ENCODE data around the gene EIF4E3.
A peak's percentile ranks its signal among the peaks of the same experiment; 100 is the strongest.

EIF4E3 gene

DNA sequence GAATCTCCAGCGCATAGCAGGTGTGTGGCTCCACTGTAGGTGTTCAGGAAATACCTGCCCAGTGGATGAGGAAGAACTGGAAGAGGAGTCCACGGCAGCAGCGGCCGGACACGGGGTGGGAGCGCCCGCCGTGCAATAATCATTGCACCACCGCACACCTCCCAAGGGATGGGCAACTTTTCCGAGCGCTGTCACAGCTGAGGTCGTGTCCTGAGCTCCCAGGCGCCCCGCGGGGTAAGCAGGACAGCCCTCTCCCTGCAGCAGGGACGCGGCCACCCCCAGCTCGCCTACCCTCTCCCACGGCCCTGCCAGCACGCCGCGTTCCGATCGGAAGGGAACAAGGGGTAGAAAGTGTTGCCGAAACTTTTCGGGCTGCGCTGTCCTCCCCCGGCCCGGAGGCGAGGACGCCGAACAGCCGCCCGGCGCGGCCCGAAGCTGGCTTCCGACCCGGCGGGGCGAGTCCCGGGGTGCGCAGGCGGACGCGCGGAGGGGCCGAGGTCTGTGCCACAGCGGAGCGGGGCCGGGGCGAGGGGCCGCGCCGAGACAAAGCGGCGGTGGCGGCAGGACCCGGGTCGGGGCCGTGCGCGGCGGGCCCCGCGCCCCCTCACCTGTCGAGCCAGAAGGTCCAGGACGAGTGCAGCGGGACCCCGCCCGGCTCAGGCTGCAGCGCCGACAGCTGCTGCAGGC lies 475 bp downstream of the EIF4E3 start:
- peaks cover 0 to 2% (median 0%) of the 10 kb centered on the region in 5 donors for H3K36me3 ChIP-seq (ENCODE audit: control insufficient read depth in 5 of 5, insufficient read depth in 5 of 5, low read length in 5 of 5)
- peaks cover 6 to 33% (median 22%) of the 10 kb centered on the region in 5 donors for H3K4me1 ChIP-seq (ENCODE audit: control insufficient read depth in 5 of 5, insufficient read depth in 5 of 5, low read length in 5 of 5)
- no peaks in the 10 kb centered on the region for H3K9me3 ChIP-seq (ENCODE audit: control insufficient read depth in 5 of 5, low read length in 5 of 5)
- H3K4me3 ChIP-seq (ENCODE audit: low read depth in 1 of 5, low read length in 5 of 5), result peak overlapping the region; percentile 63 to 94 (median 81)
- H3K27ac ChIP-seq (ENCODE audit: low read depth, low read length), result peak overlapping the region; percentile 50
- no peaks in the 10 kb centered on the region for H3K27me3 ChIP-seq (ENCODE audit: control insufficient read depth in 5 of 5, insufficient read depth in 4 of 5, low read length in 5 of 5)
- peak overlapping the region in 4 of 5 donors; percentile 29 to 86 (median 80) for H3K9ac ChIP-seq (ENCODE audit: low read length in 5 of 5)

DNA sequence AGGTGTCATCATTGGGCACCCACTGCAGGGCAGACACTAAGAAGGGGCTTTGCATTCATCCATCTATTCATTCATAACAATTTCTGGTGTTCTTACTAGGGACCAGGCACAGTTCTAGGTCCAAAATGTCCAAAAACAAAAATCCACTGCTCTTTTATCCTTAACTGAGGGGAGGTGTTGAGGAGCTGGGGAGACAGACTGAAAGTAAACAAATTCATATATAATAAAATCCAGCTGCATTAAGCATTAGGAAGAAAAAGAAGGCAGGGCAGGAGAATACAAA lies 1.1 kb downstream of the EIF4E3 start:
- peaks cover 0 to 2% (median 0%) of the 10 kb centered on the region in 5 donors for H3K36me3 ChIP-seq (ENCODE audit: control insufficient read depth in 5 of 5, insufficient read depth in 5 of 5, low read length in 5 of 5)
- no peaks in the 10 kb centered on the region for H3K27me3 ChIP-seq (ENCODE audit: control insufficient read depth in 5 of 5, insufficient read depth in 4 of 5, low read length in 5 of 5)
- H3K4me3 ChIP-seq (ENCODE audit: low read depth in 1 of 5, low read length in 5 of 5), result peak overlapping the region; percentile 63 to 94 (median 81)
- H3K9me3 ChIP-seq (ENCODE audit: control insufficient read depth in 5 of 5, low read length in 5 of 5), result no peaks in the 10 kb centered on the region
- peak overlapping the region; percentile 50 for H3K27ac ChIP-seq (ENCODE audit: low read depth, low read length)
- H3K9ac ChIP-seq (ENCODE audit: low read length in 5 of 5), result peak overlapping the region in 4 of 5 donors; percentile 29 to 86 (median 80)
- peaks cover 6 to 27% (median 22%) of the 10 kb centered on the region in 5 donors for H3K4me1 ChIP-seq (ENCODE audit: control insufficient read depth in 5 of 5, insufficient read depth in 5 of 5, low read length in 5 of 5)

DNA sequence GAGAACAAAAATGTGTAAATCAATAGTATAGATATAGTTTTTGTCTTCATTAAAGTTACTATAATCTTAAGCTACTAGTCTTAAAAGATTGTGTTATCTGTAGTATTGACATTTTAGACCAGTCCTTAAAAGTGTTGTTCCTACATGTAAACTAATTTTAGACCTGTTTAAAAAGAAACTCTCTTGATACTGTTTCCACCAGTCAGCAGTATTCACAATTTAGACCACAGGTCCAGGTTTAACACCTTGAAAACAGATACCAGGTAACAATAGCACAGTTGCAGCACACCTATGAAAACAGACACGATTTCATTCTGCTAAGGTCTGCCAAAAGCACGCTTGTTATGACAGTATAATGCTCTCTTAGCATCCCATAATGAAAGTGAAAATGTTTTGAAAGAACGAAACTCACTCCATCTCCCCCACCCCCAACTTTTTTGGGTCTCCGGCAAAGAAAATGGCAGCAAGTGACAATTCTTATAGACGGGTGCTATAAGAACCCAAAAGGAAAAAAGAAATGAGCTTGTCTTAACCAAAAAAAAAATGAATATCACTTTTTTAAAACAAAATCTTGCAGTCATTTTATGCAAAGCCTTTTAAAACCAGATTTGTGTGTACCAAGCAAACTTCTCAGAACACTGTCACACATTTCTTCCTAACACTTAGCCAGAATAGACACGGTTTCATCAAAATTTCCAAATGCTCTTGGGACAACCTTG lies 1.6 kb downstream of the EIF4E3 start:
- peaks cover 6 to 25% (median 22%) of the 10 kb centered on the region in 5 donors for H3K4me1 ChIP-seq (ENCODE audit: control insufficient read depth in 5 of 5, insufficient read depth in 5 of 5, low read length in 5 of 5)
- H3K27ac ChIP-seq (ENCODE audit: low read depth, low read length), result no peak overlapping the region
- H3K27me3 ChIP-seq (ENCODE audit: control insufficient read depth in 5 of 5, insufficient read depth in 4 of 5, low read length in 5 of 5), result no peaks in the 10 kb centered on the region
- peak overlapping the region in 3 of 5 donors; percentile 29 to 83 (median 78) for H3K9ac ChIP-seq (ENCODE audit: low read length in 5 of 5)
- no peaks in the 10 kb centered on the region for H3K9me3 ChIP-seq (ENCODE audit: control insufficient read depth in 5 of 5, low read length in 5 of 5)
- H3K36me3 ChIP-seq (ENCODE audit: control insufficient read depth in 5 of 5, insufficient read depth in 5 of 5, low read length in 5 of 5), result peaks cover 0 to 2% (median 0%) of the 10 kb centered on the region in 5 donors
- peak overlapping the region; percentile 63 to 94 (median 81) for H3K4me3 ChIP-seq (ENCODE audit: low read depth in 1 of 5, low read length in 5 of 5)

DNA sequence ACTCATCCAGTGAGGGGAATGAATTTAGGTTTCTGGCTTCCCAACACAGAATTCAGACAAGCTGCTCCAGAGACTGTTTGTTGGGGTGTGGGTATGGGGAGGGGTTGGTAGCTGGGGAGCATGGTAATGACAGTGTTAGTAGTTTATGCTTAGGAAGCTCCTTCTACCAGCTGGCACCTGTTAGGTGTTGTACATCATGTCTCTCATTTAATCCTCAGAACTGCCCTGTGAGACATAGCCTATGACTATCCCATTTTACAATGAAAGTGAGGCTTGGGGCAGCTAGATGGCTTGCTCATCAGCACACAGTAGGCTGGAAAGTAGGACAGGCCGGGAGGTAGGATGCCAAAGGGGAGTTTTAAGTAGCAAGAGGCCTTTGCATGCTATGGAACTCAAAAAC lies 2.5 kb downstream of the EIF4E3 start:
- peaks cover 0 to 2% (median 0%) of the 10 kb centered on the region in 5 donors for H3K36me3 ChIP-seq (ENCODE audit: control insufficient read depth in 5 of 5, insufficient read depth in 5 of 5, low read length in 5 of 5)
- H3K27me3 ChIP-seq (ENCODE audit: control insufficient read depth in 5 of 5, insufficient read depth in 4 of 5, low read length in 5 of 5), result no peaks in the 10 kb centered on the region
- no peak overlapping the region for H3K4me3 ChIP-seq (ENCODE audit: low read depth in 1 of 5, low read length in 5 of 5)
- no peak overlapping the region for H3K27ac ChIP-seq (ENCODE audit: low read depth, low read length)
- H3K9ac ChIP-seq (ENCODE audit: low read length in 5 of 5), result no peak overlapping the region
- peaks cover 7 to 25% (median 22%) of the 10 kb centered on the region in 5 donors for H3K4me1 ChIP-seq (ENCODE audit: control insufficient read depth in 5 of 5, insufficient read depth in 5 of 5, low read length in 5 of 5)
- no peaks in the 10 kb centered on the region for H3K9me3 ChIP-seq (ENCODE audit: control insufficient read depth in 5 of 5, low read length in 5 of 5)

DNA sequence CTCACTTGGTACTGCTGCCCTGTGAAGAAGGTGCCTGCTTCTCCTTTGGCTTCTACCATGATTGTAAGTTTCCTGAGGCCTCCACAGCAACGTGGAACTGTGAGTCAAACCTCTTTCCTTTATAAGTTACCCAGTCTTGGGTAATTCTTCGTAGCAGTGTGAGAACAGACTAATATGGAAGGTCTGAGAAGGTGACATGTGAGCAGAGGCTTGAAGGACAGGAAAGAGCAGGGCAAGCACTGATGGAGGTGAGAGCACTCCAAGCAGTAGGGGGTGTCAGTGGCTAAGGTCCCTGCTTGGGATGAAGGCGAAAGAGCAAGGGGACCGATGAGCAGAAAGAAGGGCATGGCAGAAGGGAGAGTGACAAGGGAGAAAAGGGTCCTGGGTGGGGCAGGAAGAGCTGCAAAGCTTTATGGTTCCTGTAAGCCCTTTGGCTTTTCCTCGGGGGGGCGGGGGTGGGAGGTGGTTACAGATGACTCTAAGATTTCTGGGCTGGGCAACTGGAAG lies 3.5 kb downstream of the EIF4E3 start:
- Histone ChIP-seq H3K9me3 (ENCODE audit: control insufficient read depth in 5 of 5, low read length in 5 of 5) (no peaks in the 10 kb centered on the region), H3K27me3 (ENCODE audit: control insufficient read depth in 5 of 5, insufficient read depth in 4 of 5, low read length in 5 of 5) (no peaks in the 10 kb centered on the region), H3K9ac (ENCODE audit: low read length in 5 of 5) (peak overlapping the region in 1 of 5 donors; percentile 1), H3K4me1 (ENCODE audit: control insufficient read depth in 5 of 5, insufficient read depth in 5 of 5, low read length in 5 of 5) (peaks cover 7 to 25% (median 22%) of the 10 kb centered on the region in 5 donors), H3K27ac (ENCODE audit: low read depth, low read length) (no peak overlapping the region), H3K4me3 (ENCODE audit: low read depth in 1 of 5, low read length in 5 of 5) (no peak overlapping the region), H3K36me3 (ENCODE audit: control insufficient read depth in 5 of 5, insufficient read depth in 5 of 5, low read length in 5 of 5) (peaks cover 0 to 2% (median 0%) of the 10 kb centered on the region in 5 donors)

DNA sequence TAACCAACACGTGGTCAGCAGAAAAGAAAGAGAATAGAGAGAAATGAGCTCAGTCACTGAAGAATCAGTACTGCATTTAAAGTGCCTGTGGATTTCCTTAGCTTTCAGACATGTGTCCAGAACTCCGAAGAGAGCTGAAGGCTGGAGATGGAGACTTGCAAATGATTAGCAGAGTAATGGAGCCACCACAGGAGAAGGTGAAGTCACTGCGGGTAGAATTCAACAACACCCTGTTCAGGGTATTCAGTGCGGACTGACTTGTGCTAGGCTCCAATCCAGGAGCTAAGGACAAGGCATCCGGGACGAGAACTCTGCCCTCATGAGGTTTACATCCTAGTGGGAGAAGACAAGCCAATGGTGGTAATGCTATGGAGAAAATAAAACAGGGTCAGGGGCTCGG lies 4.2 kb downstream of the EIF4E3 start:
- peaks cover 0 to 2% (median 0%) of the 10 kb centered on the region in 5 donors for H3K36me3 ChIP-seq (ENCODE audit: control insufficient read depth in 5 of 5, insufficient read depth in 5 of 5, low read length in 5 of 5)
- H3K27ac ChIP-seq (ENCODE audit: low read depth, low read length), result no peak overlapping the region
- H3K9me3 ChIP-seq (ENCODE audit: control insufficient read depth in 5 of 5, low read length in 5 of 5), result no peaks in the 10 kb centered on the region
- H3K27me3 ChIP-seq (ENCODE audit: control insufficient read depth in 5 of 5, insufficient read depth in 4 of 5, low read length in 5 of 5), result no peaks in the 10 kb centered on the region
- H3K9ac ChIP-seq (ENCODE audit: low read length in 5 of 5), result peak overlapping the region in 1 of 5 donors; percentile 1
- peaks cover 7 to 23% (median 20%) of the 10 kb centered on the region in 5 donors for H3K4me1 ChIP-seq (ENCODE audit: control insufficient read depth in 5 of 5, insufficient read depth in 5 of 5, low read length in 5 of 5)
- no peak overlapping the region for H3K4me3 ChIP-seq (ENCODE audit: low read depth in 1 of 5, low read length in 5 of 5)

DNA sequence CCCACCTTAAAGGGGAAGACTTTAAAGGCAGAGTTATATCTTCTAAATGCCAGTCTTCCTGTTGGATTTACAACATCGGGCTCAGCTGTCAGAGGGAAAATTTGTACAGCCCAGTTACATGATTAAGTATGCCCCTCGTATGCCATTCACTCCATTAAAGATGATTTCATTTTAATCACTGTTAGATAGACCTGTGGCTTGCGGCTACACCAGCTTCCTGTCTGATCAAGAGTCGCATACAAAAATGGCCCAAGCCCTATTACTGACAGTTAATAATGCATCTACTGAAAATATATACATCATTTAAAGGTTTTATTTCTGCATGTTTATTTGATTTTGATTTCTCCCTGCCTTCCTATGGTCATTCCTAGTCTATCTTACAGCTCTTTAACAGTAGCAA lies 7.1 kb downstream of the EIF4E3 start:
- peaks cover 0 to 2% (median 0%) of the 10 kb centered on the region in 5 donors for H3K36me3 ChIP-seq (ENCODE audit: control insufficient read depth in 5 of 5, insufficient read depth in 5 of 5, low read length in 5 of 5)
- no peak overlapping the region for H3K9ac ChIP-seq (ENCODE audit: low read length in 5 of 5)
- no peak overlapping the region for H3K27ac ChIP-seq (ENCODE audit: low read depth, low read length)
- no peaks in the 10 kb centered on the region for H3K9me3 ChIP-seq (ENCODE audit: control insufficient read depth in 5 of 5, low read length in 5 of 5)
- H3K4me3 ChIP-seq (ENCODE audit: low read depth in 1 of 5, low read length in 5 of 5), result no peak overlapping the region
- no peaks in the 10 kb centered on the region for H3K27me3 ChIP-seq (ENCODE audit: control insufficient read depth in 5 of 5, insufficient read depth in 4 of 5, low read length in 5 of 5)
- peaks cover 0 to 9% (median 1%) of the 10 kb centered on the region in 5 donors for H3K4me1 ChIP-seq (ENCODE audit: control insufficient read depth in 5 of 5, insufficient read depth in 5 of 5, low read length in 5 of 5)

DNA sequence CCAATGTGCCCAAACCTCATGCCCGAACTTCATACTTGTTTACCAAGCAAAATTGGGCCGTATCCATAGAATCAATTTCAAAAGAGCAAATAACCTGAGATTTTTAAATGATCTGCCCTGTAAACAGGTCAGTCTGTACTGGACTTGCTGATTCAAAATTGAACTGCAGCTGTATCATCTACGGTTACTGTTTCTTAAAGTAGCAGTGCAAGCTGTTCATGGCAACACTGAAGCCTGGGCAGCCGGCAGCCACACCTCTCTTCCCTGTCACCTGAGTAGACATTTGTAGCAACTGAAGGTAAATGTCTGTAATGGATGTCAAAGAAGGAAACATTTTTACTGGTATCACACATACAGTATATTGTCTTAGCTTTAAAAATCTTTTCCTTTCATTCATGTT lies 10.6 kb downstream of the EIF4E3 start:
- Histone ChIP-seq H3K9me3 (ENCODE audit: control insufficient read depth in 5 of 5, low read length in 5 of 5) (no peaks in the 10 kb centered on the region), H3K36me3 (ENCODE audit: control insufficient read depth in 5 of 5, insufficient read depth in 5 of 5, low read length in 5 of 5) (peaks cover 0 to 6% (median 0%) of the 10 kb centered on the region in 5 donors), H3K27ac (ENCODE audit: low read depth, low read length) (no peak overlapping the region), H3K27me3 (ENCODE audit: control insufficient read depth in 5 of 5, insufficient read depth in 4 of 5, low read length in 5 of 5) (no peaks in the 10 kb centered on the region), H3K9ac (ENCODE audit: low read length in 5 of 5) (no peak overlapping the region), H3K4me3 (ENCODE audit: low read depth in 1 of 5, low read length in 5 of 5) (no peak overlapping the region), H3K4me1 (ENCODE audit: control insufficient read depth in 5 of 5, insufficient read depth in 5 of 5, low read length in 5 of 5) (peaks cover 1 to 21% (median 18%) of the 10 kb centered on the region in 5 donors)

DNA sequence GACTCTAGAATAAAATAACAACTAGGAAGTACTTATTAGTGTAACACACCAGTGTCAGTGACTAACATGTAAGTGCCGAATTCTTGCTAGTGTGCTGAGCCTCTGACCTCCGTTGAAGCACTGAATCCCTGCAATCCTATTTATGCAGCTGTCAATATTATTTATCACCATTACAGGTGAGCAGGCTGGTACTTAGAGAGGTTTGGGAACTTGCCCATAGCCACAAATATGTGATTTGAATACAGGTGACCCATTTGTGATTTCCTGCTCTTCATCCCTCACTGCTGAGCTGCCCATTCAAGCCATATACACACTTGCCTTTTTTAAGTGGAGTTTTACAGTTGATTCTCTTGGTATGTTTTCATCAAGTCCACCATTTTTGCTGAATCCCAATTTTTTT lies 12.2 kb downstream of the EIF4E3 start:
- Histone ChIP-seq H3K4me1 (ENCODE audit: control insufficient read depth in 5 of 5, insufficient read depth in 5 of 5, low read length in 5 of 5) (peaks cover 0 to 37% (median 33%) of the 10 kb centered on the region in 5 donors), H3K4me3 (ENCODE audit: low read depth in 1 of 5, low read length in 5 of 5) (no peak overlapping the region), H3K9me3 (ENCODE audit: control insufficient read depth in 5 of 5, low read length in 5 of 5) (no peaks in the 10 kb centered on the region), H3K36me3 (ENCODE audit: control insufficient read depth in 5 of 5, insufficient read depth in 5 of 5, low read length in 5 of 5) (peaks cover 0 to 6% (median 0%) of the 10 kb centered on the region in 5 donors), H3K9ac (ENCODE audit: low read length in 5 of 5) (no peak overlapping the region), H3K27ac (ENCODE audit: low read depth, low read length) (no peak overlapping the region), H3K27me3 (ENCODE audit: control insufficient read depth in 5 of 5, insufficient read depth in 4 of 5, low read length in 5 of 5) (no peaks in the 10 kb centered on the region)

DNA sequence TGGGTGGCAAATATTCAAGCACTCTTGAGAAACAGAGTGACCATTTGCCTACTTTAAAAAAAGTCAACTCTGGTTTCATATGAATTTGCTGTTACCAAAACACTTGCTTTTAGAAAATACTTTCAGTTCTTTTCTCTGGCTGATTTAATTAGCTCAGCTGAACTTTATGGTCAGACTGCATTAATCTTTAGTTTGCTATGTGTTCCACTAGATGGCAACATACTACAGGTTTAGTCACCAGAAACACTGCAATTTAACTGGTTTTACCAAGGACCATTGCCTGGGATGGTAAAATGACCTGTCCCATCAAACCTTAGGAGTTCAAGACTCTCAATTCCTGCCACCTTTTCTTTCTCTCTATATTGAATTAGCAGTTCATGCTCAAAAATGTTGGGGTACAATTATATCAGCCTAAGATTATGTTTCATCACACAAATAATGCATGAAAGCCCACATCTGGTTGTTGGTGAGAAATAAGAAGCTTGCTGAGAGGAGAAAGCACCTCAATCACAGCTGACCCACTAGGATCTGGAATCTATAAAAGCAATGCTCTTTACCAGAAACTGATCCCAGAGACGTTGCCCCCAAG lies 14.2 kb downstream of the EIF4E3 start:
- peak overlapping the region; percentile 52 for H3K27ac ChIP-seq (ENCODE audit: low read depth, low read length)
- no peak overlapping the region for H3K4me3 ChIP-seq (ENCODE audit: low read depth in 1 of 5, low read length in 5 of 5)
- H3K9ac ChIP-seq (ENCODE audit: low read length in 5 of 5), result no peak overlapping the region
- peaks cover 0 to 7% (median 0%) of the 10 kb centered on the region in 5 donors for H3K36me3 ChIP-seq (ENCODE audit: control insufficient read depth in 5 of 5, insufficient read depth in 5 of 5, low read length in 5 of 5)
- H3K4me1 ChIP-seq (ENCODE audit: control insufficient read depth in 5 of 5, insufficient read depth in 5 of 5, low read length in 5 of 5), result peaks cover 0 to 39% (median 34%) of the 10 kb centered on the region in 5 donors
- H3K27me3 ChIP-seq (ENCODE audit: control insufficient read depth in 5 of 5, insufficient read depth in 4 of 5, low read length in 5 of 5), result no peaks in the 10 kb centered on the region
- H3K9me3 ChIP-seq (ENCODE audit: control insufficient read depth in 5 of 5, low read length in 5 of 5), result no peaks in the 10 kb centered on the region

All from subcutaneous abdominal adipose tissue (tissue), 5 donors.